HEK293 (cell line): ENCODE results near the gene ASTN2.

Source experiments
- CTCF ChIA-PET: fragments of 350-600 bp; formaldehyde crosslinking; extraction: SDS; loops from one replicate; lab custom pipeline; 2021; ENCODE audit warnings: antibody characterized with exemption; lab: Yijun Ruan, JAX
- POLR2A ChIA-PET: fragments of 300-600 bp; formaldehyde crosslinking; extraction: SDS; loops from one replicate; lab custom pipeline; 2020; ENCODE audit warnings: antibody characterized with exemption, inconsistent platforms; lab: Yijun Ruan, JAX
- H3K27ac ChIP-seq: fragments of 200-500 bp; sonication (Bioruptor generic); 2 replicates; pipeline ENCODE4 v1.5.1; 2014; ENCODE audit warnings: low read depth, low read length, control low read depth, inconsistent platforms; ENCODE audit errors: extremely low read depth
- H3K36me3 ChIP-seq, 2 experiments: fragments of 200-500 bp in 1 of 2; sonication (Bioruptor generic) in 1 of 2; 1 replicate in 1 of 2; 2 replicates in 1 of 2; pipeline ENCODE4 v1.5.1; 2014 to 2017; ENCODE audit warnings: inconsistent platforms in 2 of 2, low read length in 2 of 2; ENCODE audit not compliant: control insufficient read depth in 2 of 2, insufficient read depth in 1 of 2
- H3K4me1 ChIP-seq: fragments of 200-500 bp; sonication (Bioruptor generic); 2 replicates; pipeline ENCODE4 v1.5.1; 2014; ENCODE audit warnings: mild to moderate bottlenecking, low read length, inconsistent platforms; ENCODE audit not compliant: control insufficient read depth, insufficient read depth
- H3K4me3 ChIP-seq: 2 replicates; pipeline ENCODE4 v1.5.1; 2011; ENCODE audit warnings: low read depth, mild to moderate bottlenecking, control low read depth, low read length, moderate library complexity
- H3K9me3 ChIP-seq: fragments of 200-500 bp; sonication (Bioruptor generic); 2 replicates; pipeline ENCODE4 v1.5.1; 2014; ENCODE audit warnings: low read depth, low read length, inconsistent platforms; ENCODE audit not compliant: control insufficient read depth, insufficient read depth
- BCL11A ChIP-seq: fragments of 450-650 bp; formaldehyde crosslinking; IDR thresholded peaks from 2 replicates; pipeline ENCODE4 v1.5.1; 2016; ENCODE audit warnings: low read depth, missing biosample characterization, missing genetic modification characterization
- EGR2 ChIP-seq: fragments of 450-650 bp; formaldehyde crosslinking; IDR thresholded peaks from 2 replicates; pipeline ENCODE4 v1.5.1; 2016; ENCODE audit warnings: low read depth, missing biosample characterization, missing genetic modification characterization
- GLI2 ChIP-seq: fragments of 450-650 bp; formaldehyde crosslinking; IDR thresholded peaks from 2 replicates; pipeline ENCODE4; 2017; ENCODE audit warnings: missing biosample characterization, missing genetic modification characterization, low read depth, borderline replicate concordance
- MEIS1 ChIP-seq: sonication (generic); formaldehyde crosslinking; IDR thresholded peaks from 2 replicates; pipeline ENCODE4 v1.8.1; 2022; ENCODE audit warnings: missing genetic modification reagents, mild to moderate bottlenecking, borderline replicate concordance
- OVOL3 ChIP-seq: fragments of 450-650 bp; formaldehyde crosslinking; IDR thresholded peaks from 2 replicates; pipeline ENCODE4 v1.5.1; 2016; ENCODE audit warnings: missing biosample characterization, missing genetic modification characterization
- SCRT1 ChIP-seq: fragments of 450-650 bp; formaldehyde crosslinking; IDR thresholded peaks from 2 replicates; pipeline ENCODE4 v1.5.1; 2016; ENCODE audit warnings: missing biosample characterization, missing genetic modification characterization, borderline replicate concordance
- TCF7L2 ChIP-seq: IDR thresholded peaks from 2 replicates; pipeline ENCODE4 v1.6.1; 2011; ENCODE audit warnings: low read depth, mild to moderate bottlenecking, inconsistent platforms, low read length, moderate library complexity, borderline replicate concordance
- YY1 ChIP-seq: fragments of 450-650 bp; formaldehyde crosslinking; IDR thresholded peaks from 2 replicates; pipeline ENCODE4 v1.5.1; 2018; ENCODE audit warnings: missing biosample characterization, missing genetic modification characterization
- YY2 ChIP-seq: fragments of 450-650 bp; formaldehyde crosslinking; IDR thresholded peaks from 2 replicates; pipeline ENCODE4 v1.5.1; 2016; ENCODE audit warnings: missing biosample characterization, missing genetic modification characterization
- ZNF175 ChIP-seq: fragments of 450-650 bp; formaldehyde crosslinking; IDR thresholded peaks from 2 replicates; pipeline ENCODE4 v1.5.1; 2016; ENCODE audit warnings: missing biosample characterization, missing genetic modification characterization
- ZNF214 ChIP-seq: fragments of 450-650 bp; formaldehyde crosslinking; IDR thresholded peaks from 2 replicates; pipeline ENCODE4 v1.5.1; 2017; ENCODE audit warnings: missing biosample characterization, mild to moderate bottlenecking, missing genetic modification characterization, borderline replicate concordance
- ZNF404 ChIP-seq: fragments of 450-650 bp; formaldehyde crosslinking; IDR thresholded peaks from 2 replicates; pipeline ENCODE4 v1.5.1; 2017; ENCODE audit warnings: missing biosample characterization, missing genetic modification characterization
- ZNF473 ChIP-seq: fragments of 450-650 bp; formaldehyde crosslinking; IDR thresholded peaks from 2 replicates; pipeline ENCODE4 v1.5.1; 2017; ENCODE audit warnings: missing biosample characterization, missing genetic modification characterization
- ZNF548 ChIP-seq: fragments of 450-650 bp; formaldehyde crosslinking; IDR thresholded peaks from 2 replicates; pipeline ENCODE4 v1.5.1; 2016; ENCODE audit warnings: missing biosample characterization, missing genetic modification characterization
- ZNF560 ChIP-seq: fragments of 450-650 bp; formaldehyde crosslinking; IDR thresholded peaks from 2 replicates; pipeline ENCODE4 v1.5.1; 2017; ENCODE audit warnings: missing biosample characterization, missing genetic modification characterization, borderline replicate concordance
- ZNF654 ChIP-seq: fragments of 450-650 bp; formaldehyde crosslinking; IDR thresholded peaks from 2 replicates; pipeline ENCODE4 v1.5.1; 2016; ENCODE audit warnings: low read depth, missing biosample characterization, missing genetic modification characterization
- ZNF658 ChIP-seq: fragments of 450-650 bp; formaldehyde crosslinking; IDR thresholded peaks from 2 replicates; pipeline ENCODE4; 2016; ENCODE audit warnings: missing biosample characterization, missing genetic modification characterization
- ZNF837 ChIP-seq: fragments of 450-650 bp; formaldehyde crosslinking; IDR thresholded peaks from 2 replicates; pipeline ENCODE4 v1.5.1; 2016; ENCODE audit warnings: missing biosample characterization, missing genetic modification characterization
- ZSCAN23 ChIP-seq: fragments of 450-650 bp; formaldehyde crosslinking; IDR thresholded peaks from 2 replicates; pipeline ENCODE4 v1.5.1; 2016; ENCODE audit warnings: missing biosample characterization, missing genetic modification characterization
- ZSCAN30 ChIP-seq: fragments of 450-650 bp; IDR thresholded peaks from 2 replicates; pipeline ENCODE4 v1.5.1; 2018; ENCODE audit warnings: missing biosample characterization, mild to moderate bottlenecking, missing genetic modification characterization, moderate library complexity
- TF ChIP-seq, protein P1 (sequence below): fragments of 450-650 bp; formaldehyde crosslinking; IDR thresholded peaks from 2 replicates; pipeline ENCODE4 v1.5.1; 2016; ENCODE audit warnings: missing biosample characterization, missing genetic modification characterization
- TF ChIP-seq, protein P2 (sequence below): fragments of 450-650 bp; formaldehyde crosslinking; IDR thresholded peaks from 2 replicates; pipeline ENCODE4 v1.5.1; 2016; ENCODE audit warnings: missing biosample characterization, missing genetic modification characterization
- TF ChIP-seq, protein P3 (sequence below): fragments of 450-650 bp; formaldehyde crosslinking; IDR thresholded peaks from 2 replicates; pipeline ENCODE4 v1.5.1; 2016; ENCODE audit warnings: missing biosample characterization, missing genetic modification characterization
- TF ChIP-seq, protein P4 (sequence below): fragments of 450-650 bp; formaldehyde crosslinking; IDR thresholded peaks from 2 replicates; pipeline ENCODE4 v1.5.1; 2017; ENCODE audit warnings: missing biosample characterization, missing genetic modification characterization

ASTN2 gene

DNA sequence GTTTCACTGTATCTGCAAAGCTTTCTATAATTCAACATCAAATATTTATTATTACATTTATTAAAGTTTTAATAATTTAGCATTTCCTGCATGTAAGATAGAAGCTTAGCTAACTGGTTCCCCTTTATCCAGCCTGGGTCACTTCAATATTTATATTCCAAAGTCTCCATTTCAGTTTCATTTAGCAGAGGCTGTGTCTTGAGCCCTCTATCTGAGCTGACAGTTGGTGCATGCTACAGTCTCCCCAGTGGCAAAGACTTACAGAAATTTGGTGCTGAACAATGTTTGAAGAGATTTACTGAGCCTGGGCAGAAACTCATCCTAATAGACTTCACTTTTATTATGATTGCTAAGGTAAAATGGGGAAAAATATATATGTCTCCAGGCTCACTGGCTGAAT, 448.7 kb downstream of the ASTN2 start:
- Histone ChIP-seq H3K4me1 (no peaks in the 10 kb centered on the region), H3K9me3 (no peaks in the 10 kb centered on the region), H3K36me3 (no peaks in the 10 kb centered on the region), H3K27ac (no peak overlapping the region), H3K4me3 (no peak overlapping the region)
- POLR2A ChIA-PET, result no interaction called here
- TF ChIP-seq ZNF214 (tag by site-specific recombination) (no peak), ZNF404 (tag by site-specific recombination) (no peak), ZNF658 (tag by site-specific recombination) (no peak), TCF7L2 (no peak)
- CTCF ChIA-PET, result no interaction called here

DNA sequence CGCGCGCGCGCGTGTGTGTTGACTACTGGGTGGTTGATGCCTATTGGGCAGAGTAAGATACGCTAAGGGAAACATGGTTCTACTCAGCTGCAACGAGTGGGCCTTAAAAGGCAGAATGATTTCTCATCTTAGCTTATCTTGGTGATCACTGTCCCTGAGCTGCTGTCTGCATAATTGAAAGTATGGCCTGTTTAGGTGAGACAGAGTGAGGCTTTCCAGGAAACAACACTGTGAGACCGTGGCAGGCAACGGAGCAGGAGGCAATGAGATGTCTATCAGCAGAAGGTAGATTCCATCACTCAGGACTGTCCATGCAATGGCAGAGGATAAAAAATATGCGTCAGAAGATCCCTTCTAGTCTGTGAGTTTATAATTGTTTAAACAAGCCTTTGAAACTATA, 450.6 kb downstream of the ASTN2 start:
- H3K36me3 ChIP-seq, result no peaks in the 10 kb centered on the region
- H3K9me3 ChIP-seq, result no peaks in the 10 kb centered on the region
- H3K4me3 ChIP-seq, result no peak overlapping the region
- no peak for TF ChIP-seq ZSCAN23 (tag by site-specific recombination)
- TF ChIP-seq ZNF214 (tag by site-specific recombination), result no peak
- TF ChIP-seq EGR2 (tag by site-specific recombination), result no peak
- TF ChIP-seq ZNF473, result no peak
- no peak for TF ChIP-seq ZNF837 (tag by site-specific recombination)
- TF ChIP-seq, protein P1, sequence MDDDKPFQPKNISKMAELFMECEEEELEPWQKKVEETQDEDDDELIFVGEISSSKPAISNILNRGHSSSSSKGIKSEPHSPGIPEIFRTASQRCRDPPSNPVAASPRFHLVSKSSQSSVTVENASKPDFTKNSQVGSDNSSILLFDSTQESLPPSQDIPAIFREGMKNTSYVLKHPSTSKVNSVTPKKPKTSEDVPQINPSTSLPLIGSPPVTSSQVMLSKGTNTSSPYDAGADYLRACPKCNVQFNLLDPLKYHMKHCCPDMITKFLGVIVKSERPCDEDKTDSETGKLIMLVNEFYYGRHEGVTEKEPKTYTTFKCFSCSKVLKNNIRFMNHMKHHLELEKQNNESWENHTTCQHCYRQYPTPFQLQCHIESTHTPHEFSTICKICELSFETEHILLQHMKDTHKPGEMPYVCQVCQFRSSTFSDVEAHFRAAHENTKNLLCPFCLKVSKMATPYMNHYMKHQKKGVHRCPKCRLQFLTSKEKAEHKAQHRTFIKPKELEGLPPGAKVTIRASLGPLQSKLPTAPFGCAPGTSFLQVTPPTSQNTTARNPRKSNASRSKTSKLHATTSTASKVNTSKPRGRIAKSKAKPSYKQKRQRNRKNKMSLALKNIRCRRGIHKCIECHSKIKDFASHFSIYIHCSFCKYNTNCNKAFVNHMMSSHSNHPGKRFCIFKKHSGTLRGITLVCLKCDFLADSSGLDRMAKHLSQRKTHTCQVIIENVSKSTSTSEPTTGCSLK (tag by site-specific recombination), result no peak
- no peak for TF ChIP-seq ZSCAN30 (tag by site-specific recombination)
- TF ChIP-seq ZNF560 (tag by site-specific recombination), result no peak
- no peak for TF ChIP-seq ZNF548
- TF ChIP-seq YY2 (tag by site-specific recombination), result no peak
- no peak for TF ChIP-seq SCRT1 (tag by site-specific recombination)
- TF ChIP-seq, protein P2, sequence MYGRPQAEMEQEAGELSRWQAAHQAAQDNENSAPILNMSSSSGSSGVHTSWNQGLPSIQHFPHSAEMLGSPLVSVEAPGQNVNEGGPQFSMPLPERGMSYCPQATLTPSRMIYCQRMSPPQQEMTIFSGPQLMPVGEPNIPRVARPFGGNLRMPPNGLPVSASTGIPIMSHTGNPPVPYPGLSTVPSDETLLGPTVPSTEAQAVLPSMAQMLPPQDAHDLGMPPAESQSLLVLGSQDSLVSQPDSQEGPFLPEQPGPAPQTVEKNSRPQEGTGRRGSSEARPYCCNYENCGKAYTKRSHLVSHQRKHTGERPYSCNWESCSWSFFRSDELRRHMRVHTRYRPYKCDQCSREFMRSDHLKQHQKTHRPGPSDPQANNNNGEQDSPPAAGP (tag by site-specific recombination), result no peak
- ChIA-PET POLR2A (no interaction called here), CTCF (no interaction called here)
- H3K4me1 ChIP-seq, result no peaks in the 10 kb centered on the region
- no peak overlapping the region for H3K27ac ChIP-seq

DNA sequence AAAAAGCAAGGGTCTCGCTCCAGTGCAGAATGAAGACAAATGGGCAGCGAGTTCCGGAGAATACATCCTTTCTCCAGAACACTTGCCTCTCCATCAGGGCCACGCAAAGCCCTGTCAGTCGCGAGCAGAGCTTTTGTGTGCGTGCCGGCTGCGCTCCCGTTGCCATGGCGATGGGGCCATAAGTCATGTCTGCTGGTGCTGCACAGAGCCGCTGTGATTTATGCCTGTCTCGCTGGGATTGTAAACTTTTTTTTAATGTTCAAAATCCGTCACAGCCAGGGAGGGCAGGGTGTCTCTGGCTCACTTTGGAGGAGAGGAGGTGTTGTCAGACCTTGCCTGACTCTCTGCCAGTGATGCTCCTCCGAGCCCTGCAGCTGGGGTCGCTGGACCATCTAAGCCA, 455.0 kb downstream of the ASTN2 start:
- H3K27ac ChIP-seq, result no peak overlapping the region
- H3K4me1 ChIP-seq, result no peaks in the 10 kb centered on the region
- ChIA-PET POLR2A (no interaction called here), CTCF (no interaction called here)
- H3K9me3 ChIP-seq, result no peaks in the 10 kb centered on the region
- H3K36me3 ChIP-seq, result no peaks in the 10 kb centered on the region
- TF ChIP-seq GLI2 (no peak), ZNF175 (tag by site-specific recombination) (no peak), OVOL3 (no peak), ZNF654 (tag by site-specific recombination) (no peak), MEIS1 (CRISPR knock-in tag) (no peak), BCL11A (tag by site-specific recombination) (no peak), YY1 (tag by site-specific recombination) (no peak)
- TF ChIP-seq, protein P3, sequence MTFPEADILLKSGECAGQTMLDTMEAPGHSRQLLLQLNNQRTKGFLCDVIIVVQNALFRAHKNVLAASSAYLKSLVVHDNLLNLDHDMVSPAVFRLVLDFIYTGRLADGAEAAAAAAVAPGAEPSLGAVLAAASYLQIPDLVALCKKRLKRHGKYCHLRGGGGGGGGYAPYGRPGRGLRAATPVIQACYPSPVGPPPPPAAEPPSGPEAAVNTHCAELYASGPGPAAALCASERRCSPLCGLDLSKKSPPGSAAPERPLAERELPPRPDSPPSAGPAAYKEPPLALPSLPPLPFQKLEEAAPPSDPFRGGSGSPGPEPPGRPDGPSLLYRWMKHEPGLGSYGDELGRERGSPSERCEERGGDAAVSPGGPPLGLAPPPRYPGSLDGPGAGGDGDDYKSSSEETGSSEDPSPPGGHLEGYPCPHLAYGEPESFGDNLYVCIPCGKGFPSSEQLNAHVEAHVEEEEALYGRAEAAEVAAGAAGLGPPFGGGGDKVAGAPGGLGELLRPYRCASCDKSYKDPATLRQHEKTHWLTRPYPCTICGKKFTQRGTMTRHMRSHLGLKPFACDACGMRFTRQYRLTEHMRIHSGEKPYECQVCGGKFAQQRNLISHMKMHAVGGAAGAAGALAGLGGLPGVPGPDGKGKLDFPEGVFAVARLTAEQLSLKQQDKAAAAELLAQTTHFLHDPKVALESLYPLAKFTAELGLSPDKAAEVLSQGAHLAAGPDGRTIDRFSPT (tag by site-specific recombination), result no peak
- TF ChIP-seq, protein P4, sequence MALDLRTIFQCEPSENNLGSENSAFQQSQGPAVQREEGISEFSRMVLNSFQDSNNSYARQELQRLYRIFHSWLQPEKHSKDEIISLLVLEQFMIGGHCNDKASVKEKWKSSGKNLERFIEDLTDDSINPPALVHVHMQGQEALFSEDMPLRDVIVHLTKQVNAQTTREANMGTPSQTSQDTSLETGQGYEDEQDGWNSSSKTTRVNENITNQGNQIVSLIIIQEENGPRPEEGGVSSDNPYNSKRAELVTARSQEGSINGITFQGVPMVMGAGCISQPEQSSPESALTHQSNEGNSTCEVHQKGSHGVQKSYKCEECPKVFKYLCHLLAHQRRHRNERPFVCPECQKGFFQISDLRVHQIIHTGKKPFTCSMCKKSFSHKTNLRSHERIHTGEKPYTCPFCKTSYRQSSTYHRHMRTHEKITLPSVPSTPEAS (tag by site-specific recombination), result no peak
- no peak overlapping the region for H3K4me3 ChIP-seq
